A549 (cell line): Measurements from ENCODE around the gene CYP2A6. TPM values are rescaled to one million over a fixed set of nuclear protein-coding genes. Genes with fewer than 3 reads are reported as not detected.
"Not testable (repeated sequence)": the region's sequence is repeated elsewhere in the genome, so short reads cannot be mapped to it uniquely, and the experiment has no call there.

Source experiments
- ATAC-seq, 2 experiments: fragments of 200-7000 bp in 1 of 2; fragments of >200 bp in 1 of 2; cut with Nextera tagmentation in 1 of 2; cut with Tn5 transposase in 1 of 2; 3 replicates each; pipeline versions ENCODE4 v1.8.0 to v1.9.1; 2018 to 2020; ENCODE audit warnings: mild to moderate bottlenecking in 1 of 2, moderate library complexity in 1 of 2
- CTCF ChIA-PET: fragments of 300-600 bp; sonication (Branson Sonifier 250); formaldehyde crosslinking; extraction: SDS; loops from one replicate; lab custom pipeline; 2021; ENCODE audit warnings: antibody characterized with exemption, inconsistent platforms; lab: Yijun Ruan, JAX
- POLR2A ChIA-PET: fragments of 350-600 bp; formaldehyde crosslinking; extraction: SDS; loops from one replicate; lab custom pipeline; 2021; ENCODE audit warnings: antibody characterized with exemption, inconsistent platforms; lab: Yijun Ruan, JAX
- DNase-seq, 2 experiments: peaks; one replicate each; pipeline versions ENCODE4 v3.0.0 to v3.0.0-alpha.2; 2011 to 2016; ENCODE audit warnings: low read depth in 1 of 2, low spot score in 1 of 2
- FAIRE-seq: peaks from 2 replicates; lab custom pipeline; 2011; peaks lifted over from hg19 to GRCh38; lab: Jason Lieb, UNC
- H3K27ac ChIP-seq, 2 experiments: fragments of >200 bp; sonication (Bioruptor Twin); formaldehyde crosslinking; 3 replicates each; pipeline ENCODE4 v1.5.1; 2016 to 2017
- H3K4me1 ChIP-seq: fragments of >200 bp; sonication (Bioruptor Twin); formaldehyde crosslinking; 3 replicates; pipeline ENCODE4 v1.6.1; 2016
- H3K4me2 ChIP-seq: fragments of >200 bp; sonication (Bioruptor Twin); formaldehyde crosslinking; 3 replicates; pipeline ENCODE4 v1.6.1; 2016
- H3K4me3 ChIP-seq: fragments of >200 bp; sonication (Bioruptor Twin); formaldehyde crosslinking; 3 replicates; pipeline ENCODE4 v1.5.1; 2016
- H3K9me3 ChIP-seq: fragments of >200 bp; sonication (Bioruptor Twin); formaldehyde crosslinking; 3 replicates; pipeline ENCODE4 v1.6.1; 2016
- CHD2 ChIP-seq: fragments of 150-350 bp; IDR thresholded peaks from 2 replicates; pipeline ENCODE4 v1.6.1; 2014; ENCODE audit warnings: low read length; ENCODE audit not compliant: partially characterized antibody
- JUN ChIP-seq, 2 experiments: fragments of >200 bp; sonication (Bioruptor Twin); formaldehyde crosslinking; IDR thresholded peaks; 2 replicates in 1 of 2; 3 replicates in 1 of 2; pipeline ENCODE4 v1.6.1; 2016 to 2017
- JUNB ChIP-seq: fragments of >200 bp; sonication (Bioruptor Twin); formaldehyde crosslinking; IDR thresholded peaks from 2 replicates; pipeline ENCODE4 v1.6.1; 2016
- RAD21 ChIP-seq, 2 experiments: fragments of >200 bp in 1 of 2; sonication (Bioruptor Twin) in 1 of 2; formaldehyde crosslinking in 1 of 2; IDR thresholded peaks in 1 of 2; conservative IDR thresholded peaks in 1 of 2; 2 replicates in 1 of 2; 3 replicates in 1 of 2; pipeline ENCODE4 v1.6.1; 2012 to 2018; ENCODE audit warnings: inconsistent platforms in 1 of 2
- SMC3 ChIP-seq: fragments of >200 bp; sonication (Bioruptor Twin); formaldehyde crosslinking; IDR thresholded peaks from 3 replicates; pipeline ENCODE4 v1.6.1; 2018; ENCODE audit warnings: inconsistent platforms
- TFCP2L1 ChIP-seq: fragments of 250-450 bp; sonication (Bioruptor Pico); IDR thresholded peaks from 2 replicates; pipeline ENCODE4 v1.5.0; 2021; ENCODE audit warnings: mild to moderate bottlenecking
- ZC3H11A ChIP-seq: fragments of 450-650 bp; IDR thresholded peaks from 2 replicates; pipeline ENCODE4 v1.6.1; 2014; ENCODE audit warnings: antibody characterized with exemption, mild to moderate bottlenecking
- ZFP36 ChIP-seq: fragments of 450-650 bp; IDR thresholded peaks from 2 replicates; pipeline ENCODE4 v1.6.1; 2014; ENCODE audit warnings: borderline replicate concordance; ENCODE audit not compliant: partially characterized antibody
- whole genome bisulfite sequencing: methylation state at CpG from one replicate; pipeline ENCODE4 v1.1.6; 2017; ENCODE audit errors: missing lambda C conversion rate; 5-methylcytosine and 5-hydroxymethylcytosine counted together
- polyA plus RNA-seq, 4 experiments: library from polyadenylated mRNA; depleted of rRNA in 3 of 4; stranded (reverse); fragments of >200 nt; fragmentation: RNase III in 1 of 4; extraction: RNeasy Plus Mini Kit Qiagen cat#74134 plus additional on column Dnase treatment in 1 of 4; gene quantifications; 2 replicates in 3 of 4; 3 replicates in 1 of 4; pipeline ENCODE4 v1.2.3, GENCODE V29; 2011 to 2017
- TF ChIP-seq, protein P1 (sequence below): fragments of >200 bp; sonication (Bioruptor Twin); formaldehyde crosslinking; IDR thresholded peaks from 3 replicates; pipeline ENCODE4 v1.5.1; 2016

CYP2A6 gene
- polyA plus RNA-seq, 2 of the 4 experiments (the other 2 are of a cell fraction) = not detected

DNA sequence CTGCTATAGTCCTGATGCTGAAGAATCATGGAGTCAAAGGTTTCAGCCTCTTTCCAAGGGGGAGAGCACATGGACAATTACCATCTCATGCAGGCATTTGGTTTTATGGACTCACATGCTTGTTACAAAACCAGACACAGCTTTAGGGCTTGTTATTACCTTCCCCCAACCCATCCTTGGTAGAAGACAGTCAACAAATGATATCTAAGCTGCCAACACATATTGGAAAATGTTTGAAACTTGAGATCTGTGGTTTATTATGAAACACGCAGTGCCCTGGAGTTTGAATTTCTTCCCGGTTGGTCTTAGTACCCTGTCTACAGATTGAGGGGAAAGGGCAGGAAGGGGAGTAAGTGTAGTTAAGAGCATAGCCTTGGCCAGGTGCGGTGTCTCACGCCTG is 12.5 kb upstream of the CYP2A6 start:
- ChIA-PET CTCF (interaction anchor here (0.7 to 1.7 kb wide), 6 partner anchors 9 to 1453 kb away, joined by 3 to 5 read pairs (median 4); no protein-coding TSS in a partner anchor), POLR2A (no interaction called here)
- WGBS = 81% methylated on average over 4 of the region's 4 CpGs
- H3K9me3 ChIP-seq = no peaks in the 10 kb centered on the region
- FAIRE-seq (peak; percentile 63), DNase-seq (peak in 1 of 2 experiments; percentile 56), ATAC-seq (peak in 1 of 2 experiments; percentile 45; a peak in 5 of 6 replicates)
- no peak for TF ChIP-seq TFCP2L1 (CRISPR knock-in tag)
- TF ChIP-seq JUNB = peak; percentile 16; the same call in 1 of the 2 replicates
- 0 out of 5 replicates have a peak, but pooled peaks of 1 of the 2 experiments have one; percentile 27 for TF ChIP-seq JUN (IDR thresholded peaks at IDR 0.05)
- peak overlapping the region; percentile 0; the same call in 1 of the 3 replicates for H3K4me2 ChIP-seq
- peaks cover 18% of the 10 kb centered on the region for H3K4me1 ChIP-seq
- no peak overlapping the region for H3K4me3 ChIP-seq
- peak overlapping the region in 1 of 2 experiments; percentile 4; a peak in 1 of 6 replicates for H3K27ac ChIP-seq

DNA sequence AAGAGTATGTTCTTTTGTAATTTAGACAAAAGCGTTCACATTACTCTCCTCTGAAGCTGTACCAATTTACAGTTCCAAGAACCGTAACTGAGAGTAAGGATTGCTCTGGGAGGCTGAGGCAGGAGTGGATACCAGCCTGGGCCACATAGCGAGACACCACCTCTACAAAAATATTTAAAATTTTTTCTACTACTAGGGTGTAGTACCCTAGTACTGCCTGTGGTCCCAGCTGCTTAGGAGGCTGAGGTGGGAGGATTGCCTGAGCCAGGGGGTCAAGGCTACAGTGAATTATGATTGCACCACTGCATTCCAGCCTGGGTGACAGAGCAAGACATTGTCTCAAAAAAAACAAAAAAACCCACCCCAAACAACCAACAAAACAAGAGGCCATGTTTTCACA is 12.1 kb upstream of the CYP2A6 start:
- peak overlapping the region; percentile 0 to 4; a peak in 1 of 6 replicates for H3K27ac ChIP-seq
- no peaks in the 10 kb centered on the region for H3K9me3 ChIP-seq

DNA sequence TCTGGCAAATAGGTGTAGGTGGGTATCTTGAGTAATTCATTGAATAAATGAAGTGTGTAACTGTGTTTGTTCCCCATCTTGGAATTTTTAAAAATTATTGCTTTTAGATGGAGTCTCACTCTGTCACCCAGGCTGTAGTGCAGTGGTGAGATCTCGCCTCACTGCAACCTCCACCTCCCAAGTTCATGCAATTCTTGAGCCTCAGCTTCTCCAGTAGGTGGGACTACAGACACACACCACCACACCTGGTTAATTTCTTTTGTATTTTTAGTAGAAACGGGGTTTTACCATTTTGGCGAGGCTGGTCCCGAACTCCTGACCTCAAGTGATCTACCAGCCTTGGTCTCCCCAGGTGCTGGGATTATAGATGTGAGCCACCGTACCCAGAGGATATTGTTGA is 7.9 kb upstream of the CYP2A6 start:
- no peak for FAIRE-seq
- DNase-seq = no peak
- ATAC-seq = no peak
- ChIA-PET POLR2A (no interaction called here), CTCF (interaction anchor here (0.5 to 2.3 kb wide), 2 partner anchors 9 to 249 kb away, joined by 3 to 5 read pairs; no protein-coding TSS in a partner anchor)
- TF ChIP-seq RAD21 (conservative IDR thresholded peaks at IDR 0.05 in 1 of 2, IDR thresholded peaks at IDR 0.05 in 1 of 2) = 0 out of 5 replicates have a peak, but pooled peaks of 1 of the 2 experiments have one; percentile 25
- 0 out of 3 replicates have a peak, but pooled peaks have one; percentile 12 for TF ChIP-seq SMC3
- TF ChIP-seq, protein P1, sequence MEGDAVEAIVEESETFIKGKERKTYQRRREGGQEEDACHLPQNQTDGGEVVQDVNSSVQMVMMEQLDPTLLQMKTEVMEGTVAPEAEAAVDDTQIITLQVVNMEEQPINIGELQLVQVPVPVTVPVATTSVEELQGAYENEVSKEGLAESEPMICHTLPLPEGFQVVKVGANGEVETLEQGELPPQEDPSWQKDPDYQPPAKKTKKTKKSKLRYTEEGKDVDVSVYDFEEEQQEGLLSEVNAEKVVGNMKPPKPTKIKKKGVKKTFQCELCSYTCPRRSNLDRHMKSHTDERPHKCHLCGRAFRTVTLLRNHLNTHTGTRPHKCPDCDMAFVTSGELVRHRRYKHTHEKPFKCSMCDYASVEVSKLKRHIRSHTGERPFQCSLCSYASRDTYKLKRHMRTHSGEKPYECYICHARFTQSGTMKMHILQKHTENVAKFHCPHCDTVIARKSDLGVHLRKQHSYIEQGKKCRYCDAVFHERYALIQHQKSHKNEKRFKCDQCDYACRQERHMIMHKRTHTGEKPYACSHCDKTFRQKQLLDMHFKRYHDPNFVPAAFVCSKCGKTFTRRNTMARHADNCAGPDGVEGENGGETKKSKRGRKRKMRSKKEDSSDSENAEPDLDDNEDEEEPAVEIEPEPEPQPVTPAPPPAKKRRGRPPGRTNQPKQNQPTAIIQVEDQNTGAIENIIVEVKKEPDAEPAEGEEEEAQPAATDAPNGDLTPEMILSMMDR = no peak
- Histone ChIP-seq H3K4me2 (no peak overlapping the region), H3K4me1 (peaks cover 15% of the 10 kb centered on the region; the same call in 1 of the 3 replicates), H3K9me3 (no peaks in the 10 kb centered on the region), H3K4me3 (no peak overlapping the region), H3K27ac (no peak overlapping the region; a peak in 1 of 6 replicates)
- 79% methylated on average over 5 of the region's 5 CpGs for WGBS

More for the DNA sequence above, 12.1 kb upstream of the CYP2A6 start:
- ATAC-seq (peak; percentile 72 to 74), DNase-seq (peak in 1 of 2 experiments; percentile 32), FAIRE-seq (no peak)
- TF ChIP-seq ZC3H11A = no peak
- TF ChIP-seq ZFP36 = no peak
- TF ChIP-seq CHD2 = no peak
- WGBS = 88% methylated on average over 3 of the region's 3 CpGs
- Histone ChIP-seq H3K4me1 (peaks cover 18% of the 10 kb centered on the region), H3K4me2 (peak overlapping the region; percentile 0; the same call in 1 of the 3 replicates), H3K4me3 (no peak overlapping the region)
- ChIA-PET CTCF (interaction anchor here (0.7 to 1.7 kb wide), 5 partner anchors 10 to 42 kb away, joined by 3 to 5 read pairs (median 4); no protein-coding TSS in a partner anchor), POLR2A (no interaction called here)

DNA sequence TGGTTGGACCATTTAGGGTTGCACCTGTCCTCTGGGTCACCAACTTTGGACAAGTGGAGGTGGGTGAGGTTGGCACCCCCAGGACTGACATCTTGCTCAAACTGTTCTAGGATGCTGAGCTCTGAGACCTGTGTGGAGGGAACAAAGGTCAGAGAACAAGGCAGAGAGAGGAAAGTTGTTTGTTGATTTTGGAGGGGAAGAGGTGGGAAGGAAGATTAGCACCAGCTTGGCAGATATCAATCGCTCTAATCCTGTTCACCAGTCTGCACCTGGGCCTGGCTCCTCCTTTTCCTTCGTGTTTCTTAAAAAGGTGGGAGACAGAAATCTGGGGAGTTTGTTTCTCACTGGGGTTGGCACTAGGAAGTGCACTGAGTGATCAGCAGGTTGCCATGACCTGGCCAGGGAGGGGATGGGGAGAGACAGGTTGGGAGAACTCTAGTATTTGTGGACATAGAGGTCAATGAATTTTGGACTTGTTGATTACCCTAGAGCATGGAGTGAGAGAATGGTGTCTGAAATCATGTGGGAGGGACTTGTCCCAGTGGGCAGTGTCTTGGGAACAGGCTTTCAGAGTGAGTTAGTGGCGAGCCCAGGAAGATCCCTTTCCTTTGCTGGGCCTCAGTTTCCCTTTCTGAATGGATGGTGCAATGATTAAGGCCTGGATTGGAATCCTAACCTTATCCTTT is 2.4 kb upstream of the CYP2A6 start:
- H3K27ac ChIP-seq, H3K4me2 ChIP-seq, H3K4me3 ChIP-seq, H3K9me3 ChIP-seq, ATAC-seq, DNase-seq, CTCF ChIA-PET, FAIRE-seq, POLR2A ChIA-PET: not testable (repeated sequence)
- H3K4me1 ChIP-seq = peaks cover 21% of the 10 kb centered on the region; the same call in 1 of the 3 replicates
- WGBS = 70% methylated on average over 2 of the region's 3 CpGs

DNA sequence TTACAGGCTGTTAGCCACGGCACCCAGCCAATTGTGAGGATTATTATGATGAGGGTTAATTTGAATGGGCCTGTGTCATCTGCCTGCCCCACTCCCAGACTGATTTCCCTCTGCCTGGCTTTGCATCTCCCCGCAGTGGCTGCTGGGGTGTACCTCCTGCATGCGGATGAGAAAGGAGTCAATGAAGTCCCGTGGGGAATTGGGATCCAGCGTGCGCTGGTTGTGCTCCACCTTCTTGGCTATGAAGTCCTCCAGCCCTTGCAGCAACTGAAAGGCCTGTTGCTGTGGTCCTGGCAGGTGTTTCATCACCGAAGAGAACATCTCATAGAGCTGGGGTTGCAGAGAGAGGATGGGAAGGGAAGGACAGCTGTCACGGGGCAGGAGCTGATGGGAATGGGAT is 3.5 kb downstream of the CYP2A6 start:
- H3K27ac ChIP-seq, POLR2A ChIA-PET, H3K4me2 ChIP-seq, H3K4me3 ChIP-seq, H3K9me3 ChIP-seq, DNase-seq, ATAC-seq: not testable (repeated sequence)
- CTCF ChIA-PET = interaction anchor here (1.3 to 2.3 kb wide), 2 partner anchors 28 to 298 kb away, joined by 3 to 5 read pairs; no protein-coding TSS in a partner anchor
- peaks cover 14% of the 10 kb centered on the region; the same call in 1 of the 3 replicates for H3K4me1 ChIP-seq
- peak; percentile 23 for FAIRE-seq
- 79% methylated on average over 8 of the region's 8 CpGs for WGBS

DNA sequence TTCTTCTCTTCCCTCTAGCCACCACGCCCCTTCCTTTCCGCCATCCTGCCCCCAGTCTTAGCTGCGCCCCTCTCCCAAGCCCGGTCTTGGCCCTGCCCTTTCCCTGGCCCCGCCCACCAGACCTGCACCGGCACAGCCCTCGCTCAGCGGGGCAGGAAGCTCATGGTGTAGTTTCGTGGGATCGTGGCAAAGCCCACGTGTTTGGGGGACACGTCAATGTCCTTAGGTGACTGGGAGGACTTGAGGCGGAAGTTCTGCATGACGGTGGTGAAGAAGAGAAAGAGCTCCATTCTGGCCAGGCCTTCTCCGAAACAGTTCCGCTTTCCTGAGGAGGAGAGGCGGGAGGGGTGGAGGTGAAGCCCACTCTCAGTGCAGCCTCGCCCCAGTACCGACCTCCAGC is 6.6 kb downstream of the CYP2A6 start:
- H3K27ac ChIP-seq, FAIRE-seq, H3K4me1 ChIP-seq, POLR2A ChIA-PET, ATAC-seq, H3K4me3 ChIP-seq, H3K9me3 ChIP-seq, H3K4me2 ChIP-seq, CTCF ChIA-PET, DNase-seq: not testable (repeated sequence)
- 65% methylated on average over 19 of the region's 19 CpGs for WGBS

DNA sequence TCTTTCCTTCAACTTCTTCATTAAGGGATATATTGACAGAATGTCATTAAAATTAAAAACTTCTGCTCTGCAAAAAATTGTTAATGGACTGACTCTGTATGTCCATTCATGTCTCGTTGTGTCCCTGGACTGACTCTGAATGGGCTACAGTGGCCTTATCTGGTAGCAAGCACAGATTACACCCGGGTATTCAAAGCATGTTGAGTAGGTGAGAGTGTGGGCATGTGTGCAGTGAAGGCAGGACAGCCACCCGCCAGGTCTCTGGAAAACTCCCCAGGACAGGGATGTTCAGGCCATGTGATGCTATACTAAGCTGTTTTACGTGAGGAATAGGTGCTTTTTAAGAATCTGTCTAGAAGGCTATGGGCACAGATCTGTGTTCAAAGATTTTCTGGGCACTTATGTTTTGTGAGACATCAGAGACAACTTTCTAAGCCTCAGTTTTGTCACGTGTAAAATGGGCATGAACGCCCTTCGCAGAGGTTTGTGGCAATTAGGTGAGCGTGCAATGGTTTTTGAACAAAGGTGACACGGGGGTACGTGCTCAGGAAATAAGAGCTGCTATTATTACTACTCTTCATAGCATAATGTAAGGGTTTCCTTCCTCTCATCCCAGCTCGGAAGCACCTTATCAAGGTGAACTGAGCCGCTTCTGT is 7.1 kb downstream of the CYP2A6 start:
- CTCF ChIA-PET, DNase-seq, H3K4me3 ChIP-seq, H3K4me1 ChIP-seq, FAIRE-seq, H3K9me3 ChIP-seq, H3K27ac ChIP-seq, POLR2A ChIA-PET, ATAC-seq, H3K4me2 ChIP-seq: not testable (repeated sequence)
- 85% methylated on average over 10 of the region's 12 CpGs for WGBS
